Cardiac muscle cell (in vitro differentiated cells and primary cell): Measurements from ENCODE around the gene TRIM41. TPM values are rescaled to one million over a fixed set of nuclear protein-coding genes. Genes with fewer than 3 reads are reported as not detected.
A peak's percentile ranks its signal among the peaks of the same experiment; 100 is the strongest.
"Not testable (repeated sequence)": the region's sequence is repeated elsewhere in the genome, so short reads cannot be mapped to it uniquely, and the experiment has no call there.

Source experiments
- DNase-seq, 2 donors: peaks; one replicate each; pipeline versions ENCODE4 v3.0.0 to v3.0.0-alpha.2; 2010 to 2017; ENCODE audit warnings: low read depth in 1 of 2, low spot score in 1 of 2
- H3K27ac ChIP-seq: fragments of 200-600 bp; sonication (generic); 2 replicates; pipeline ENCODE4 v1.5.1; 2016
- H3K27me3 ChIP-seq: fragments of 200-600 bp; sonication (generic); 2 replicates; pipeline ENCODE4 v1.6.0; 2016; ENCODE audit warnings: control low read depth
- H3K36me3 ChIP-seq: fragments of 200-600 bp; sonication (generic); 2 replicates; pipeline ENCODE4 v1.5.1; 2016; ENCODE audit warnings: control low read depth
- H3K4me1 ChIP-seq: fragments of 200-600 bp; sonication (generic); 2 replicates; pipeline ENCODE4 v1.8.1; 2017; ENCODE audit warnings: low read depth, mild to moderate bottlenecking, mixed run types
- H3K4me3 ChIP-seq: fragments of 200-600 bp; sonication (generic); 2 replicates; pipeline ENCODE4 v1.5.1; 2016; ENCODE audit warnings: mild to moderate bottlenecking
- H3K9me3 ChIP-seq: fragments of 200-600 bp; sonication (generic); 2 replicates; pipeline ENCODE4 v1.5.1; 2017; ENCODE audit warnings: low read depth, mild to moderate bottlenecking, control low read depth
- CTCF ChIP-seq: IDR thresholded peaks from 2 replicates; pipeline ENCODE4 v1.5.1; 2012; ENCODE audit warnings: low read depth, mild to moderate bottlenecking, low read length
- polyA plus RNA-seq: library from polyadenylated mRNA; unstranded; fragments of >200 nt; fragmentation: Nextera tagmentation; extraction: Ambion mirVana; gene quantifications from 2 replicates; pipeline ENCODE4 v1.2.1, GENCODE V29; 2016
- total RNA-seq: library from RNA; depleted of rRNA; stranded (reverse); fragments of >200 nt; gene quantifications from 2 replicates; pipeline ENCODE4 v1.2.3, GENCODE V29; 2016

TRIM41 gene
- total and polyA plus RNA-seq, 2 experiments from 2014 or later, result 5.4 to 30.1 TPM

GRCh38 chr5:181212080-181212479 is 11.0 kb upstream of the TRIM41 start:
- DNase-seq, result no peak
- H3K36me3 ChIP-seq, result no peaks in the 10 kb centered on the region
- H3K27ac ChIP-seq, result no peak overlapping the region
- H3K9me3 ChIP-seq, result no peaks in the 10 kb centered on the region
- H3K4me3 ChIP-seq, result no peak overlapping the region
- TF ChIP-seq CTCF, result no peak
- peaks cover 30% of the 10 kb centered on the region for H3K27me3 ChIP-seq
- no peaks in the 10 kb centered on the region for H3K4me1 ChIP-seq

GRCh38 chr5:181212934-181213333 is 10.1 kb upstream of the TRIM41 start:
- Histone ChIP-seq H3K9me3 (no peaks in the 10 kb centered on the region), H3K27ac (no peak overlapping the region), H3K4me1 (no peaks in the 10 kb centered on the region), H3K27me3 (peaks cover 30% of the 10 kb centered on the region), H3K4me3 (no peak overlapping the region), H3K36me3 (no peaks in the 10 kb centered on the region)
- DNase-seq, result no peak
- no peak for TF ChIP-seq CTCF

- not testable (repeated sequence) for H3K4me3 ChIP-seq, H3K27ac ChIP-seq, DNase-seq, H3K9me3 ChIP-seq, H3K4me1 ChIP-seq, H3K36me3 ChIP-seq
- H3K27me3 ChIP-seq, result peaks cover 30% of the 10 kb centered on the region
Measured at GRCh38 chr5:181214249-181214648, 8.8 kb upstream of the TRIM41 start.

- H3K27me3 ChIP-seq, result peaks cover 30% of the 10 kb centered on the region
- TF ChIP-seq CTCF, result no peak
- H3K27ac ChIP-seq, result no peak overlapping the region
- no peaks in the 10 kb centered on the region for H3K36me3 ChIP-seq
- no peak for DNase-seq
- no peaks in the 10 kb centered on the region for H3K9me3 ChIP-seq
- peak overlapping the region; percentile 28 for H3K4me3 ChIP-seq
- no peaks in the 10 kb centered on the region for H3K4me1 ChIP-seq
Measured at GRCh38 chr5:181215997-181216989, 6.8 kb upstream of the TRIM41 start.

GRCh38 chr5:181217111-181217802 is 5.8 kb upstream of the TRIM41 start:
- H3K36me3 ChIP-seq, result no peaks in the 10 kb centered on the region
- H3K4me1 ChIP-seq, result no peaks in the 10 kb centered on the region
- no peak overlapping the region for H3K27ac ChIP-seq
- H3K9me3 ChIP-seq, result no peaks in the 10 kb centered on the region
- no peak for TF ChIP-seq CTCF
- peaks cover 26% of the 10 kb centered on the region for H3K27me3 ChIP-seq
- peak overlapping the region; percentile 28 for H3K4me3 ChIP-seq
- peak; percentile 68 for DNase-seq

GRCh38 chr5:181217803-181218062 is 5.3 kb upstream of the TRIM41 start:
- TF ChIP-seq CTCF, result no peak
- no peaks in the 10 kb centered on the region for H3K4me1 ChIP-seq
- H3K27ac ChIP-seq, result no peak overlapping the region
- H3K36me3 ChIP-seq, result no peaks in the 10 kb centered on the region
- H3K4me3 ChIP-seq, result peak overlapping the region; percentile 28
- peak in 1 of 2 donors; percentile 21 for DNase-seq
- H3K27me3 ChIP-seq, result peaks cover 22% of the 10 kb centered on the region
- no peaks in the 10 kb centered on the region for H3K9me3 ChIP-seq
